NCI-H2081 treated with DMSO at 0.1 percent for 48 hours (cell line): ENCODE measurements around the gene VPS51.
"Not testable (repeated sequence)": the region's sequence is repeated elsewhere in the genome, so short reads cannot be mapped to it uniquely, and the experiment has no call there.

Experiments
- DNase-seq: peaks from one replicate; lab custom pipeline; 2025; lab: John Stamatoyannopoulos, UW

VPS51 gene

GRCh38 chr11:65107751-65108468, 11.9 kb downstream of the VPS51 start:
- no peak for DNase-seq

GRCh38 chr11:65108469-65109123, 12.6 kb downstream of the VPS51 start:
- no peak for DNase-seq

DNA sequence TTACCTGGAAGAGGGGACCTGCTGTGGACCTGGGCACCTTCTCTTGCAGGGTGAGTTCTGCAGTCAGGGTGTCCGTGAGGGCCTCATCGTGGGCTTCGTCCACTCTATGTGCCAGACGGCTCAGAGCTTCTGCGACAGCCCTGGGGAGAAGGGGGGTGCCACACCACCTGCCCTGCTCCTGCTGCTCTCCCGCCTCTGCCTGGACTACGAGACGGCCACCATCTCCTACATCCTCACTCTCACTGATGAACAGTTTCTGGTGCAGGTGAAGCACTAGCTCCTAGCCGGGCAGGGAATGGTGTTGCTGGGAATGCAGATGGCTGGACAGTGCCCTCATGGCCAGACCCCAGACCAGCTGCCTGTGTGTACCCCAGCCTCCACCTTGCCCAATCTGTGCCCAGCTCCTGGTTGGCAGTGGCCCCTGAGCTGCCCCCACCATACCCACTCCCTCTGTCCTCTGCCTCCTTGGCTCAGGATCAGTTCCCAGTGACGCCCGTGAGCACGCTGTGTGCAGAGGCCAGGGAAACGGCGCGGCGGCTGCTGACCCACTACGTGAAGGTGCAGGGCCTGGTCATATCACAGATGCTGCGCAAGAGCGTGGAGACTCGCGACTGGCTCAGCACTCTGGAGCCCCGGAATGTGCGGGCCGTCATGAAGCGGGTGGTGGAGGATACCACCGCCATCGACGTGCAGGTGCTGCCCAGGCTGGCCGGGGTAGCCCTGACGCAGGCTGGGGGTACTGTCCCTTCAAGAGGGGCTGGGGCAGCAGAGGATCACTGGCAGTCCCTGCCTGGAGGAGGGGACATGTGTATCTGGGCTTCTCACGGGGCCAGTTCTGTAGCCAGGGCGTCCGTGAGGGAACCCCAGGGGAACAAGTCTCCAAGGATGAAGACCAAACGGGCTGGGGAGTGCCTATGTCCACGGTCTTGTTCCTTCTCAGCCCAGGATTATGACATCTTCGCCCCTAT, 13.5 kb downstream of the VPS51 start:
- no peak for DNase-seq

- DNase-seq, result peak; percentile 8
Measured at GRCh38 chr11:65110354-65110861, 14.4 kb downstream of the VPS51 start.

DNA sequence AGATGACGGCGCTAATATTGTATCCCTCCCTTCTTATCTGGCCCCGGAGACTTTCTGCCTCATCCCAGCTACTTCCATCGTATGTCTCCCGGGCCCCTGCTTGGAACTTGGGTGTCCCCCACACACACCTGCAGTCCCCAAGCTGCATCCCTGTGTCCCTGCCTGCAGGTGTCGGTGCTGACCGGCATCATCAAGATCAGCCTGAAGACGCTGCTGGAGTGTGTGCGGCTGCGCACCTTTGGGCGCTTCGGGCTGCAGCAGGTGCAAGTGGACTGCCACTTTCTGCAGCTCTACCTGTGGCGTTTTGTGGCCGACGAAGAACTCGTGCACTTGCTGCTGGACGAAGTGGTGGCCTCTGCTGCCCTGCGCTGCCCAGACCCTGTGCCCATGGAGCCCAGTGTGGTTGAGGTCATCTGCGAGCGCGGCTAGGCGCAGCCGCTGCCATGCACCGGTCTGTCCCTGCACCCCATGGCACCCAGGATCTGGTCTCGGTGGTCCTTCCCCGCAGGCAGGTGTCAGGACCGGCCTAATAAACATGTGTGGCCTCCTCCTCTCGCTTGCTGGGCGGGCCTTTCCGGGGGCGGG, 15.2 kb downstream of the VPS51 start:
- no peak for DNase-seq

- DNase-seq, result peak; percentile 62
Measured at GRCh38 chr11:65111744-65112545, 15.9 kb downstream of the VPS51 start, which contains the start of gene TM7SF2. TM7SF2 (plus strand) TSS chr11:65111872; CDS start chr11:65112016, 144 bp downstream.

GRCh38 chr11:65112546-65113360, 16.7 kb downstream of the VPS51 start:
- DNase-seq, result no peak

GRCh38 chr11:65113361-65113756, 17.3 kb downstream of the VPS51 start:
- no peak for DNase-seq

GRCh38 chr11:65113839-65114238, 17.8 kb downstream of the VPS51 start:
- DNase-seq, result no peak

DNA sequence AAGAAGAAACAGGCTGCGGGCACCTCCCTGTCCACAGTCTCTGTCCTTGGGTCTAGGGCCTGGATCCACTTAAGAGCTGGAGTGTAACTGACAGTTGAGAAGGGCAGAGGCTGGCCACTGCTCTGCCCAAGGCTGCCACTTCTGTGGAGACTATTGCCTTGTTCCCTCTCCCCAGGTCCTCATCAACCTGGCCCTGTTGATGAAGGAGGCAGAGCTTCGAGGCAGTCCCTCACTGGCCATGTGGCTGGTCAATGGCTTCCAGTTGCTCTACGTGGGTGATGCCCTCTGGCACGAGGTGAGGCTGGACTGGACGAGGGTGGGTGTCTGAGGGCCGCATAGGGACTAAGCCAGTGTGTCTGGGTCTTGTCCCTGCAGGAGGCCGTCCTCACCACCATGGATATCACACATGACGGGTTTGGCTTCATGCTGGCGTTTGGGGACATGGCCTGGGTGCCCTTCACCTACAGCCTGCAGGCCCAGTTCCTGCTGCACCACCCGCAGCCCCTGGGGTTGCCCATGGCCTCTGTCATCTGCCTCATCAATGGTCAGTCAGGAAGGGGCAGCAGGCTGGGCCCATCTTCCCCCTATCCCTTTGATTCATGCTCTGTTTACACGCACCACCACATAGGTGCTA, 18.6 kb downstream of the VPS51 start:
- no peak for DNase-seq

DNA sequence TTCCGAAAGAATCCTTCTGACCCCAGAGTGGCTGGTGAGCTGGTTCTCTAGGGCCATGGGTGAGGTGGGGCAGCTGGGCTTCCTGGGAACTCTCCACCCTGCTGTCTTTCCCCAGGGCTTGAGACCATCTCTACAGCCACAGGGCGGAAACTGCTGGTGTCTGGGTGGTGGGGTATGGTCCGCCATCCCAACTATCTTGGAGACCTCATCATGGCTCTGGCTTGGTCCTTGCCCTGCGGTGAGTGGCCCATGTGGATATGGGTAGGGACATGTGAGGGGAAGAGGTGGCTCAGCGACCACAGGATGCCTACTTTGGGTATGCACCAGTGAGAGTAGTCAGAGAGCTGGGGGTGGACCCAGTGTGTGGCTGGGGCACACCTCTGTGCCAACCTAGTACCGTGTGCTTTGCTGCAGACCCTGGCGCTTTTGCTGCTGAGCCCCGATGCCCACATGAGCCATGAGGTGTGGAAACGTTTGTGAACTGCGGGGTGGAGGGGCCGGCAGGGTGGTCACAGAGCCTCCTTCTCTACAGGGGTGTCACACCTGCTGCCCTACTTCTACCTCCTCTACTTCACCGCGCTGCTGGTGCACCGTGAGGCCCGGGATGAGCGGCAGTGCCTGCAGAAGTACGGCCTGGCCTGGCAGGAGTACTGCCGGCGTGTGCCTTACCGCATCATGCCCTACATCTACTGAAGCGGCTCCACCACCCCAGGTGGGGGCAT, 19.5 kb downstream of the VPS51 start:
- DNase-seq, result no peak

GRCh38 chr11:65116370-65117205, 20.6 kb downstream of the VPS51 start:
- no peak for DNase-seq

GRCh38 chr11:65117206-65118096, 21.4 kb downstream of the VPS51 start, which contains the start of gene ZNHIT2:
ZNHIT2 (minus strand) TSS chr11:65117701; CDS start chr11:65117653, 48 bp downstream.
- peak; percentile 96 for DNase-seq

DNA sequence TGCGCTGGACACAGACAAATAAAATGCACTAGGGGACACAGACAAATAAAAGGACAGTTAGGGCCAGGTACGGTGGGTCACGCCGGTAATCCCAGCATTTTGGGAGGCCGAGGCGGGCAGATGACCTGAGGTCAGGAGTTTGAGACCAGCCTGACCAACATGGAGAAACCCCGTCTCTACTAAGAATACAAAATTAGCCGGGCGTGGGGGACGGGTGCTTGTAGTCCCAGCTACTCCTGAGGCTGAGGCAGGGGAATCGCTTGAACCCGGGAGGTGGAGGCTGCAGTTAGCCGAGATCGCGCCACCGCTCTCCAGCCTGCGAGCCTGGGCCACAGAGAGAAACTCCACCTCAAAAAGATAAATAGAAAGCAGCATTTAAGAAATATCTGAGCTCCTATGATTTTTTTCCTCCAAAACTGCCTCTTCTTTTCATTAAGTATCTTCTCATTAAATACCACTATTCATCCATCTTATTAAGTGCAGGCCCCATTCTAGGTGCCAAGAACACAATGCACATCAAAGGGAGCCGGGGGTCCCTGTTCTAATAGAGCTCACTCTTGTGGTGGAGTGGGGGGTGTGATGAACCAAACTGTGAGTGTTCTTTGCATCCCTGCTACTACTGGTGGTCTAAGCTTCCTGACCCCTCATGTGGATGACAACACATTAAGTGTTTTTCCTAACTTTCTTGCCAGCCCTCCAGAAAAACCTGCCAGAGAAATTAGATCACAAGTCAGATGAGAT, 22.3 kb downstream of the VPS51 start:
- DNase-seq, result no peak

DNA sequence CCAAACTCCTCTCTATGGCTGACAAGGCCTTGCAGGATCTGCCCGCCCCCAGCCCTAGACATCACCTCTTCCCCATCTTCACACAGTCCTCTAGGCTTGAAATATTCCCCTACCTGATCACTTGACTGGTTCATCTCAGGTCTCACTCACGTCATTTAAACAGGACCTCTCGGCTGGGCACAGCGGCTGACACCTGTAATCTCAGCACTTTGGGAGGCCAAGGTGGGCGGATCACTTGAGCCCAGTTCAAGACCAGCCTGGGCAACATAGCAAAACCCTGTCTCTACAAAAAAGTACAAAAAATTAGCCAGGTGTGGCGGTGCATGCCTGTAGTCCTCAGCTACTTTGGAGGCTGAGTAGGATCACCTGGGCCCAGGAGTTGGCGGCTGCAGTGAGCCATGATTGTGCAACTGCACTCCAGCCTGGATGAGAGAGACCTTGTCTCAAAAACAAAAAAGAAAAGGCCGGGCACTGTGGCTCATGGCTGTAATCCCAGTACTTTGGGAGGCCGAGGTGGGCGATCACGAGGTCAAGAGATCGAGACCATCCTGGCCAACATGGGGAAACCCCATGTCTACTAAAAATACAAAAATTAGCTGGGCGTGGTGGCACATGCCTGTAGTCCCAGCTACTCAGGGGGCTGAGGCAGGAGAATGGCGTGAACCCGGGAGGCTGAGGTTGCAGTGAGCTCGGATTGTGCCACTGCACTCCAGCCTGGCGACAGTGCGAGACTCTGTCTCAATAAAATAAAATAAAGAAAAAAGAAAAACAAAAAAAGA, 23.1 kb downstream of the VPS51 start:
- DNase-seq, result not testable (repeated sequence)
